K562 (cell line): Measurements from ENCODE around the gene PCDHB16. TPM values are rescaled to one million over a fixed set of nuclear protein-coding genes. Genes with fewer than 3 reads are reported as not detected.
A peak's percentile ranks its signal among the peaks of the same experiment; 100 is the strongest.
"Not testable (repeated sequence)": the region's sequence is repeated elsewhere in the genome, so short reads cannot be mapped to it uniquely, and the experiment has no call there.

Experiments used
- ATAC-seq: fragments of 200-7000 bp; cut with Tn5 transposase; 3 replicates; pipeline ENCODE4 v1.9.1; 2020; ENCODE audit warnings: moderate library complexity
- BruUV-seq: library from RNA; stranded (reverse); fragments of 400-500 nt; replicated peaks from 2 replicates; lab custom pipeline; 2021; lab: Mats Ljungman, UMichigan
- CTCF ChIA-PET: fragments of 300-600 bp; formaldehyde crosslinking; extraction: SDS; loops from one replicate; lab custom pipeline; 2021; ENCODE audit warnings: low intra/inter-chr PET ratio; lab: Yijun Ruan, JAX
- POLR2A ChIA-PET: fragments of 300-600, 350-650 bp; sonication (Branson Sonifier 250); formaldehyde crosslinking; extraction: SDS; loops from one replicate; lab custom pipeline; 2021; ENCODE audit warnings: antibody characterized with exemption, inconsistent platforms; lab: Yijun Ruan, JAX
- DNase-seq, 4 experiments: peaks; one replicate each; pipeline versions ENCODE4 v3.0.0 to v3.0.0-alpha.2; 2011 to 2018; ENCODE audit warnings: low spot score in 3 of 4, mixed read lengths in 3 of 4; ENCODE audit errors: extremely low read depth in 1 of 4
- FAIRE-seq: peaks from 2 replicates; lab custom pipeline; 2011; peaks lifted over from hg19 to GRCh38; lab: Jason Lieb, UNC
- H2AFZ ChIP-seq: 2 replicates; pipeline ENCODE4 v1.6.0; 2011; ENCODE audit warnings: low read depth, low read length, control low read depth, inconsistent platforms
- H3K27ac ChIP-seq: fragments of 200-600 bp; 3 replicates; pipeline ENCODE4 v1.8.0; 2011; ENCODE audit warnings: low read depth, mild to moderate bottlenecking, control low read depth, inconsistent platforms, low read length, moderate library complexity, mixed read lengths; ENCODE audit errors: extremely low read depth
- H3K27me3 ChIP-seq, 2 experiments: fragments of 300-600 bp in 1 of 2; 2 replicates in 1 of 2; 3 replicates in 1 of 2; pipeline versions ENCODE4 v1.6.0 to v1.8.0; 2011; ENCODE audit warnings: inconsistent platforms in 2 of 2, low read length in 2 of 2, mild to moderate bottlenecking in 1 of 2, mixed read lengths in 1 of 2, moderate library complexity in 1 of 2; ENCODE audit not compliant: control insufficient read depth in 2 of 2, insufficient read depth in 2 of 2
- H3K36me3 ChIP-seq: fragments of 300-600 bp; 3 replicates; pipeline ENCODE4 v1.8.0; 2011; ENCODE audit warnings: mild to moderate bottlenecking, low read length, inconsistent platforms; ENCODE audit not compliant: control insufficient read depth, insufficient read depth
- H3K4me1 ChIP-seq, 2 experiments: fragments of 200-600 bp in 1 of 2; replicated peaks in 1 of 2; 2 replicates in 1 of 2; 3 replicates in 1 of 2; pipeline versions ENCODE4 v1.5.1 to v1.8.0; 2011; ENCODE audit warnings: inconsistent platforms in 2 of 2, low read length in 2 of 2, mild to moderate bottlenecking in 1 of 2, mixed read lengths in 1 of 2, moderate library complexity in 1 of 2; ENCODE audit not compliant: control insufficient read depth in 2 of 2, insufficient read depth in 2 of 2
- H3K4me2 ChIP-seq: 2 replicates; pipeline ENCODE4 v1.6.1; 2011; ENCODE audit warnings: low read length, control low read depth, inconsistent platforms, mixed read lengths; ENCODE audit not compliant: insufficient read depth
- H3K4me3 ChIP-seq: fragments of 200-600 bp; sonication (generic), shearing (Covaris generic); 2 replicates; pipeline ENCODE4 v1.5.1; 2016; ENCODE audit warnings: control low read depth, inconsistent platforms
- H3K79me2 ChIP-seq: fragments of 200-600 bp; 3 replicates; pipeline ENCODE4 v1.8.0; 2011; ENCODE audit warnings: low read length, inconsistent platforms; ENCODE audit not compliant: control insufficient read depth, insufficient read depth
- H3K9ac ChIP-seq, 2 experiments: 2 replicates each; pipeline versions ENCODE4 v1.6.0 to v1.6.1; 2011; ENCODE audit warnings: low read depth in 2 of 2, low read length in 2 of 2, control low read depth in 1 of 2, inconsistent platforms in 1 of 2, mild to moderate bottlenecking in 1 of 2, mixed read lengths in 1 of 2; ENCODE audit not compliant: insufficient read depth in 1 of 2
- H3K9me1 ChIP-seq: one replicate; pipeline ENCODE4 v1.6.0; 2011; ENCODE audit warnings: inconsistent platforms, mild to moderate bottlenecking, low read length, moderate library complexity; ENCODE audit not compliant: control insufficient read depth, insufficient read depth
- H3K9me3 ChIP-seq: replicated peaks from 2 replicates; pipeline ENCODE4 v1.5.1; 2011; ENCODE audit warnings: low read depth, low read length, inconsistent platforms; ENCODE audit not compliant: control insufficient read depth, insufficient read depth
- H4K20me1 ChIP-seq: replicated peaks from 2 replicates; pipeline ENCODE4 v1.6.1; 2011; ENCODE audit warnings: low read length, inconsistent platforms, mixed read lengths; ENCODE audit not compliant: control insufficient read depth, insufficient read depth
- CTCF ChIP-seq, 3 experiments: IDR thresholded peaks in 2 of 3; conservative IDR thresholded peaks in 1 of 3; 2 replicates each; pipeline ENCODE4 v1.5.1; 2011 to 2012; ENCODE audit warnings: low read length in 3 of 3, mild to moderate bottlenecking in 3 of 3, control low read depth in 2 of 3, improper control_type of control experiment in 1 of 3, inconsistent platforms in 1 of 3, low read depth in 1 of 3, mixed read lengths in 1 of 3, moderate library complexity in 1 of 3; ENCODE audit not compliant: insufficient read depth in 2 of 3
- RAD21 ChIP-seq, 2 experiments: fragments of 250-450 bp in 1 of 2; fragments of 450-650 bp in 1 of 2; sonication (Bioruptor Pico) in 1 of 2; formaldehyde crosslinking in 1 of 2; IDR thresholded peaks in 1 of 2; conservative IDR thresholded peaks in 1 of 2; 2 replicates each; pipeline versions ENCODE4 v1.4.0 to v1.8.0; 2020 to 2022; ENCODE audit warnings: mild to moderate bottlenecking in 2 of 2, moderate library complexity in 1 of 2
- SMC3 ChIP-seq: conservative IDR thresholded peaks from 2 replicates; pipeline ENCODE4 v1.6.1; 2011; ENCODE audit warnings: low read depth, low read length, improper control_type of control experiment; ENCODE audit not compliant: insufficient read depth
- WGBS: fragments of 100-300 bp; shearing (Covaris generic); methylation state at CpG from one replicate; pipeline ENCODE4 v1.1.6; 2016; ENCODE audit warnings: low coverage, mixed read lengths; ENCODE audit not compliant: insufficient coverage; ENCODE audit errors: missing lambda C conversion rate; 5-methylcytosine and 5-hydroxymethylcytosine counted together
- in situ Hi-C: fragments of 300-500 bp; cut with MboI; formaldehyde crosslinking; loops from 4 replicates; pipeline ENCODE4 v1.15.0; 2018; ENCODE audit warnings: inconsistent platforms, mixed read lengths
- intact Hi-C: fragments of 100-400 bp; cut with micrococcal nuclease; formaldehyde crosslinking; loops from 2 replicates; pipeline ENCODE4 v1.14.2; 2022
- polyA plus RNA-seq, 8 experiments: library from polyadenylated mRNA; depleted of rRNA in 4 of 8; stranded (reverse) in 5 of 8; unstranded in 3 of 8; fragments of >200 nt; fragmentation: Nextera tagmentation in 2 of 8; fragmentation: Illumina TruSeq in 1 of 8; extraction: Ambion mirVana in 2 of 8; extraction: Trizol in 1 of 8; gene quantifications; 2 replicates each; pipeline versions ENCODE4 v1.2.1 to v1.2.3, GENCODE V29; 2011 to 2014; ENCODE audit warnings: inconsistent platforms in 1 of 8, missing spikeins in 1 of 8
- total RNA-seq, 7 experiments: library from RNA; depleted of rRNA in 6 of 7; stranded (reverse); fragments of >200 nt in 6 of 7; fragmentation: Illumina TruSeq in 2 of 7; extraction: Trizol in 2 of 7; gene quantifications; 2 replicates each; pipeline versions ENCODE4 v1.2.1 to v1.2.3, GENCODE V29; 2011 to 2021; ENCODE audit warnings: low replicate concordance in 1 of 7

PCDHB16 gene
- total and polyA plus RNA-seq, 9 of the 15 experiments (the other 6 are each of a cell fraction or from before 2014, with no cell fraction given), result not detected

- H3K4me2 ChIP-seq, H3K4me1 ChIP-seq, H3K9me3 ChIP-seq, H2AFZ ChIP-seq, H3K9ac ChIP-seq, H3K27ac ChIP-seq, H3K79me2 ChIP-seq, BruUV-seq, H3K27me3 ChIP-seq, H3K9me1 ChIP-seq, H3K36me3 ChIP-seq, H4K20me1 ChIP-seq, H3K4me3 ChIP-seq: not testable (repeated sequence)
- intact Hi-C loops, result loop anchor here (2.0 to 10.0 kb wide), 2 partner anchors 111 to 345 kb away; partner anchors contain the start of gene TAF7
- peak; percentile 90 for ATAC-seq
- FAIRE-seq, result peak; percentile 51
- DNase-seq, result peak in 2 of 4 experiments; percentile 15 to 62
- in situ Hi-C loops, result loop anchor here (25.0 kb wide), 1 partner anchor 924 kb away; no protein-coding TSS in a partner anchor
- ChIA-PET CTCF (interaction anchor here (1.4 to 1.6 kb wide), 2 partner anchors 350 to 354 kb away, joined by 5 to 6 read pairs; no protein-coding TSS in a partner anchor), POLR2A (interaction anchor here (0.6 kb wide), 1 partner anchor 158 kb away, joined by 3 read pairs; no protein-coding TSS in a partner anchor)
- WGBS, result 0% methylated on average over 13 of the region's 18 CpGs
- TF ChIP-seq RAD21 (CRISPR knock-in tag; conservative IDR thresholded peaks at IDR 0.05 in 1 of 2, IDR thresholded peaks at IDR 0.05 in 1 of 2), result peak; percentile 27 to 44; a peak in 2 of 4 replicates
- TF ChIP-seq CTCF (IDR thresholded peaks at IDR 0.05 in 2 of 3, conservative IDR thresholded peaks at IDR 0.05 in 1 of 3; ENCODE audit: insufficient read depth in 2 of 3, low read depth in 1 of 3, low read length in 3 of 3), result peak; percentile 39 to 57 (median 52); a peak in 5 of 6 replicates
- TF ChIP-seq SMC3, result 0 out of 2 replicates have a peak, but pooled peaks have one; percentile 26
These were observed 31.6 kb downstream of the PCDHB16 start, which contains the start of gene PCDHB13 for GRCh38 chr5:141213656-141214339. PCDHB13 (plus strand) TSS chr5:141213919; CDS start chr5:141214124, 205 bp downstream.

GRCh38 chr5:141214583-141214982, 32.4 kb downstream of the PCDHB16 start:
- CTCF ChIA-PET, H3K9me3 ChIP-seq, H3K4me3 ChIP-seq, BruUV-seq, H3K9ac ChIP-seq, H3K27me3 ChIP-seq, H3K9me1 ChIP-seq, H3K36me3 ChIP-seq, POLR2A ChIA-PET, H3K79me2 ChIP-seq, H4K20me1 ChIP-seq, H3K4me2 ChIP-seq, FAIRE-seq, H3K27ac ChIP-seq, H3K4me1 ChIP-seq, DNase-seq, H2AFZ ChIP-seq: not testable (repeated sequence)
- WGBS, result 3% methylated on average over 8 of the region's 12 CpGs
- ATAC-seq, result peak; percentile 27; the same call in 1 of the 3 replicates
- intact Hi-C loops, result loop anchor here (10.0 kb wide), 1 partner anchor 110 kb away; the partner anchor contains the start of gene TAF7
- in situ Hi-C loops, result loop anchor here (25.0 kb wide), 1 partner anchor 923 kb away; no protein-coding TSS in a partner anchor

- ATAC-seq, H3K4me3 ChIP-seq, H3K9me3 ChIP-seq, H3K4me1 ChIP-seq, POLR2A ChIA-PET, CTCF ChIA-PET, BruUV-seq, H3K9me1 ChIP-seq, H3K79me2 ChIP-seq, DNase-seq, H3K36me3 ChIP-seq, H3K27ac ChIP-seq, H3K4me2 ChIP-seq, H2AFZ ChIP-seq, FAIRE-seq, H3K27me3 ChIP-seq, H3K9ac ChIP-seq, H4K20me1 ChIP-seq: not testable (repeated sequence)
- intact Hi-C loops, result loop anchor here (10.0 kb wide), 1 partner anchor 109 kb away; the partner anchor contains the start of gene TAF7
- in situ Hi-C loops, result loop anchor here (25.0 kb wide), 1 partner anchor 922 kb away; no protein-coding TSS in a partner anchor
- 6% methylated on average over 28 of the region's 40 CpGs for WGBS
These were observed 33.3 kb downstream of the PCDHB16 start for GRCh38 chr5:141215504-141215903.
